AG04450 (cell line): Measurements from ENCODE around the gene LRRN1. TPM values are rescaled to one million over a fixed set of nuclear protein-coding genes. Genes with fewer than 3 reads are reported as not detected.

ENCODE experiments used
- CTCF ChIA-PET: fragments of 300-600, 350-600 bp; formaldehyde crosslinking; extraction: SDS; loops from one replicate; lab custom pipeline; 2022; ENCODE audit warnings: antibody characterized with exemption, inconsistent platforms; lab: Charles Lee
- POLR2A ChIA-PET: fragments of 350-600 bp; formaldehyde crosslinking; extraction: SDS; loops from one replicate; lab custom pipeline; 2021; ENCODE audit warnings: antibody characterized with exemption, inconsistent platforms; lab: Yijun Ruan, JAX
- DNase-seq: peaks from one replicate; pipeline ENCODE4 v3.0.0-alpha.2; 2011; ENCODE audit warnings: low read depth, low spot score
- H3K27ac ChIP-seq: one replicate; pipeline ENCODE4 v1.5.1; 2012; ENCODE audit warnings: low read depth, low read length, control low read depth
- H3K27me3 ChIP-seq: one replicate; pipeline ENCODE4 v1.6.0; 2012; ENCODE audit warnings: low read length; ENCODE audit not compliant: control insufficient read depth, insufficient read depth
- H3K4me3 ChIP-seq: 2 replicates; pipeline ENCODE4 v1.5.1; 2011; ENCODE audit warnings: mild to moderate bottlenecking, low read depth, low read length, control low read depth
- H3K9me3 ChIP-seq: 2 replicates; pipeline ENCODE4 v1.5.1; 2012; ENCODE audit warnings: low read length; ENCODE audit not compliant: control insufficient read depth, insufficient read depth
- CTCF ChIP-seq: IDR thresholded peaks from 2 replicates; pipeline ENCODE4 v1.5.1; 2011; ENCODE audit warnings: low read depth, low read length, control low read depth, inconsistent platforms
- polyA plus RNA-seq: library from polyadenylated mRNA; depleted of rRNA; stranded (reverse); fragments of >200 nt; gene quantifications from 2 replicates; pipeline ENCODE4 v1.2.3, GENCODE V29; 2011

LRRN1 gene
- polyA plus RNA-seq, 1 experiment: not detected

GRCh38 chr3:3771567-3771966 lies 27.7 kb upstream of the LRRN1 start:
- Histone ChIP-seq H3K27me3 (no peaks in the 10 kb centered on the region), H3K9me3 (peaks cover 12% of the 10 kb centered on the region), H3K4me3 (no peak overlapping the region), H3K27ac (no peak overlapping the region)
- TF ChIP-seq CTCF: no peak
- ChIA-PET CTCF (no interaction called here), POLR2A (no interaction called here)
- DNase-seq: no peak

- no peak for DNase-seq
- CTCF ChIA-PET: no interaction called here
- POLR2A ChIA-PET: no interaction called here
Measured at GRCh38 chr3:3772338-3772737, 26.9 kb upstream of the LRRN1 start.

GRCh38 chr3:3772920-3773319 lies 26.3 kb upstream of the LRRN1 start:
- ChIA-PET CTCF (no interaction called here), POLR2A (no interaction called here)
- Histone ChIP-seq H3K9me3 (peaks cover 12% of the 10 kb centered on the region), H3K27ac (no peak overlapping the region), H3K27me3 (no peaks in the 10 kb centered on the region), H3K4me3 (no peak overlapping the region)
- no peak for DNase-seq
- TF ChIP-seq CTCF: no peak

More at GRCh38 chr3:3772338-3772737, 26.9 kb upstream of the LRRN1 start:
- no peak for TF ChIP-seq CTCF
- Histone ChIP-seq H3K9me3 (peaks cover 12% of the 10 kb centered on the region), H3K4me3 (no peak overlapping the region), H3K27ac (no peak overlapping the region), H3K27me3 (no peaks in the 10 kb centered on the region)

- TF ChIP-seq CTCF: no peak
- peaks cover 21% of the 10 kb centered on the region for H3K9me3 ChIP-seq
- ChIA-PET CTCF (no interaction called here), POLR2A (no interaction called here)
- no peak overlapping the region for H3K27ac ChIP-seq
- DNase-seq: no peak
- no peaks in the 10 kb centered on the region for H3K27me3 ChIP-seq
- no peak overlapping the region for H3K4me3 ChIP-seq
Measured at GRCh38 chr3:3776607-3777006, 22.6 kb upstream of the LRRN1 start.

- ChIA-PET POLR2A (no interaction called here), CTCF (no interaction called here)
- Histone ChIP-seq H3K27ac (no peak overlapping the region), H3K27me3 (no peaks in the 10 kb centered on the region), H3K4me3 (no peak overlapping the region), H3K9me3 (peaks cover 22% of the 10 kb centered on the region)
- TF ChIP-seq CTCF: no peak
- no peak for DNase-seq
Measured at GRCh38 chr3:3778216-3778615, 21.0 kb upstream of the LRRN1 start.
